Lung (tissue), 12 donors: ENCODE data around the gene MT1B. TPM values are rescaled to one million over a fixed set of nuclear protein-coding genes. Genes with fewer than 3 reads are reported as not detected.
A peak's percentile ranks its signal among the peaks of the same experiment; 100 is the strongest.

ENCODE experiments used
- ATAC-seq: fragments of 200-7000 bp; cut with Tn5 transposase; one replicate; pipeline ENCODE4 v1.9.1; 2020; ENCODE audit warnings: moderate number of reproducible peaks; ENCODE audit not compliant: insufficient read depth, low FRiP score
- DNase-seq, 3 donors: peaks; one replicate each; pipeline ENCODE4 v3.0.0-alpha.2; 2013 to 2017
- H3K27ac ChIP-seq, 2 donors: one replicate each; pipeline ENCODE4 v1.5.1; 2013; ENCODE audit warnings: mild to moderate bottlenecking in 2 of 2, moderate library complexity in 2 of 2, control low read depth in 1 of 2, inconsistent platforms in 1 of 2, low read depth in 1 of 2, low read length in 1 of 2
- H3K27me3 ChIP-seq, 3 donors: one replicate each; pipeline ENCODE4 v1.5.1; 2013; ENCODE audit warnings: low read length in 2 of 3; ENCODE audit not compliant: control insufficient read depth in 3 of 3, insufficient read depth in 3 of 3
- H3K36me3 ChIP-seq, 4 donors: one replicate each; pipeline ENCODE4 v1.5.1; 2013; ENCODE audit warnings: low read length in 4 of 4, mild to moderate bottlenecking in 1 of 4, moderate library complexity in 1 of 4; ENCODE audit not compliant: control insufficient read depth in 4 of 4, insufficient read depth in 4 of 4
- H3K4me1 ChIP-seq, 5 donors: one replicate each; pipeline ENCODE4 v1.5.1; 2013; ENCODE audit warnings: low read length in 5 of 5, mild to moderate bottlenecking in 2 of 5, moderate library complexity in 1 of 5; ENCODE audit not compliant: control insufficient read depth in 5 of 5, insufficient read depth in 5 of 5
- H3K4me3 ChIP-seq: one replicate; pipeline ENCODE4 v1.5.1; 2013; ENCODE audit warnings: mild to moderate bottlenecking, control low read depth, moderate library complexity
- H3K9ac ChIP-seq, 2 donors: one replicate each; pipeline ENCODE4 v1.5.1; 2013; ENCODE audit warnings: low read length in 2 of 2, control low read depth in 1 of 2; ENCODE audit not compliant: insufficient read depth in 1 of 2
- H3K9me3 ChIP-seq, 4 donors: one replicate each; pipeline ENCODE4 v1.5.1; 2013; ENCODE audit warnings: low read length in 3 of 4, mild to moderate bottlenecking in 1 of 4, moderate library complexity in 1 of 4; ENCODE audit not compliant: control insufficient read depth in 4 of 4, insufficient read depth in 3 of 4
- CTCF ChIP-seq: IDR thresholded peaks from 2 replicates; pipeline ENCODE4 v1.5.1; 2012; ENCODE audit warnings: mild to moderate bottlenecking; ENCODE audit errors: control extremely low read depth, extremely low read depth
- WGBS, 2 donors: extraction: QIAGEN DNeasy Blood & Tissue Kit; methylation state at CpG; one replicate each; pipeline ENCODE4 v1.1.7; 2013; 5-methylcytosine and 5-hydroxymethylcytosine counted together
- polyA plus RNA-seq, 2 donors: library from polyadenylated mRNA; stranded (reverse); fragments of 200-250 nt; gene quantifications; one replicate each; pipeline ENCODE4 v1.2.1, GENCODE V29; 2013
- total RNA-seq, 2 donors: library from RNA; depleted of rRNA in 1 of 2; stranded (reverse); fragments of >200 nt in 1 of 2; gene quantifications; one replicate each; pipeline ENCODE4 v1.2.1, GENCODE V29; 2014 to 2021
- donor health status: control.
- donor health status: control.
- donor health status: Bipolar disorder and iron deficiency.
- donor health status: healthy.
- donor health status: DM: yes; HTN: yes; CAD: no.

Gene MT1B
- total and polyA plus RNA-seq, 4 donors, result not detected

GRCh38 chr16:56691885-56692284, 40.2 kb downstream of the MT1B start:
- no peak for TF ChIP-seq CTCF
- peak; percentile 64 to 83 (median 73) for DNase-seq

GRCh38 chr16:56695246-56695645, 43.6 kb downstream of the MT1B start:
- Histone ChIP-seq H3K9me3 (peaks cover 0 to 3% (median 0%) of the 10 kb centered on the region in 4 donors), H3K4me1 (peaks cover 0 to 2% (median 0%) of the 10 kb centered on the region in 5 donors), H3K27ac (no peak overlapping the region), H3K4me3 (no peak overlapping the region), H3K36me3 (no peaks in the 10 kb centered on the region), H3K27me3 (no peaks in the 10 kb centered on the region), H3K9ac (no peak overlapping the region)
- ATAC-seq (no peak), DNase-seq (no peak)
- 83 to 100% methylated on average over 1 of the region's 1 CpG for WGBS, 2 donors
- no peak for TF ChIP-seq CTCF

More at GRCh38 chr16:56691885-56692284, 40.2 kb downstream of the MT1B start:
- 57 to 73% methylated on average over 4 of the region's 4 CpGs for WGBS, 2 donors
- no peak overlapping the region for H3K4me3 ChIP-seq
- H3K4me1 ChIP-seq, result peaks cover 0 to 2% (median 0%) of the 10 kb centered on the region in 5 donors
- ATAC-seq, result peak; percentile 82
- H3K27ac ChIP-seq, result no peak overlapping the region
- H3K9ac ChIP-seq, result no peak overlapping the region
- H3K36me3 ChIP-seq, result no peaks in the 10 kb centered on the region
- H3K9me3 ChIP-seq, result no peaks in the 10 kb centered on the region
- H3K27me3 ChIP-seq, result no peaks in the 10 kb centered on the region

- WGBS, 2 donors, result 93 to 96% methylated on average over 5 of the region's 5 CpGs
- DNase-seq, result no peak
- Histone ChIP-seq H3K9me3 (peaks cover 0 to 3% (median 0%) of the 10 kb centered on the region in 4 donors), H3K27me3 (no peaks in the 10 kb centered on the region), H3K9ac (no peak overlapping the region), H3K27ac (no peak overlapping the region), H3K4me1 (no peaks in the 10 kb centered on the region), H3K36me3 (no peaks in the 10 kb centered on the region), H3K4me3 (no peak overlapping the region)
- no peak for TF ChIP-seq CTCF
- no peak for ATAC-seq
Observed at GRCh38 chr16:56697456-56698155, 45.9 kb downstream of the MT1B start.

- Histone ChIP-seq H3K36me3 (no peaks in the 10 kb centered on the region), H3K9ac (no peak overlapping the region), H3K27ac (no peak overlapping the region), H3K4me3 (no peak overlapping the region), H3K27me3 (no peaks in the 10 kb centered on the region), H3K9me3 (peaks cover 0 to 3% (median 0%) of the 10 kb centered on the region in 4 donors), H3K4me1 (no peaks in the 10 kb centered on the region)
- 50 to 93% methylated on average over 1 of the region's 1 CpG for WGBS, 2 donors
- DNase-seq (peak in 1 of 3 donors; percentile 26), ATAC-seq (no peak)
- TF ChIP-seq CTCF, result no peak
Observed at GRCh38 chr16:56700195-56700594, 48.5 kb downstream of the MT1B start.
